PC-9 (cell line): ENCODE data around the gene KDM4C. TPM values are rescaled to one million over a fixed set of nuclear protein-coding genes. Genes with fewer than 3 reads are reported as not detected.

Source experiments
- BruUV-seq: library from RNA; stranded (reverse); fragments of 400-500 nt; replicated peaks from 2 replicates; lab custom pipeline; 2021; lab: Mats Ljungman, UMichigan
- CTCF ChIA-PET: fragments of 300-600 bp; sonication (Branson Sonifier 250); formaldehyde crosslinking; loops from one replicate; lab custom pipeline; 2022; ENCODE audit warnings: antibody characterized with exemption; lab: Charles Lee
- POLR2A ChIA-PET: fragments of 300-600 bp; sonication (Branson Sonifier 250); formaldehyde crosslinking; loops from one replicate; lab custom pipeline; 2022; ENCODE audit warnings: antibody characterized with exemption; ENCODE audit not compliant: unreplicated experiment; lab: Charles Lee
- DNase-seq, 2 experiments: peaks; one replicate each; pipeline versions ENCODE4 v3.0.0 to v3.0.0-alpha.2; 2015 to 2022; ENCODE audit warnings: mixed read lengths in 1 of 2
- H2AFZ ChIP-seq: fragments of 200-600 bp; sonication (generic); 2 replicates; pipeline ENCODE4 v1.8.1; 2017; ENCODE audit warnings: antibody characterized with exemption
- H3F3A ChIP-seq: fragments of 200-600 bp; sonication (generic); 2 replicates; pipeline ENCODE4 v1.8.1; 2017; ENCODE audit warnings: antibody characterized with exemption, mild to moderate bottlenecking, low read depth; ENCODE audit not compliant: insufficient read depth
- H3K27ac ChIP-seq: fragments of 200-600 bp; sonication (generic); 2 replicates; pipeline ENCODE4 v1.6.1; 2016; ENCODE audit warnings: mixed run types
- H3K27me3 ChIP-seq: fragments of 200-600 bp; sonication (generic); 2 replicates; pipeline ENCODE4 v1.6.1; 2016; ENCODE audit warnings: low read depth, mixed run types; ENCODE audit not compliant: insufficient read depth
- H3K36me3 ChIP-seq: fragments of 200-600 bp; sonication (generic); 2 replicates; pipeline ENCODE4 v1.6.1; 2016; ENCODE audit warnings: low read depth, mixed run types
- H3K4me1 ChIP-seq: fragments of 200-600 bp; sonication (generic); replicated peaks from 2 replicates; pipeline ENCODE4 v1.6.1; 2016; ENCODE audit warnings: mixed run types; ENCODE audit not compliant: insufficient read depth
- H3K4me2 ChIP-seq: fragments of 200-600 bp; sonication (generic); 2 replicates; pipeline ENCODE4 v1.6.1; 2017; ENCODE audit warnings: mixed run types
- H3K4me3 ChIP-seq: fragments of 200-600 bp; sonication (generic); 2 replicates; pipeline ENCODE4 v1.6.1; 2016; ENCODE audit warnings: mixed run types
- H3K79me2 ChIP-seq: fragments of 200-600 bp; sonication (generic); 2 replicates; pipeline ENCODE4 v1.6.1; 2017; ENCODE audit warnings: low read depth, mixed run types
- H3K9me2 ChIP-seq: fragments of 200-600 bp; sonication (generic); 2 replicates; pipeline ENCODE4 v1.8.1; 2017; ENCODE audit warnings: mild to moderate bottlenecking; ENCODE audit not compliant: insufficient read depth
- H3K9me3 ChIP-seq: fragments of 200-600 bp; sonication (generic); 2 replicates; pipeline ENCODE4 v1.8.1; 2016; ENCODE audit warnings: low read depth; ENCODE audit not compliant: insufficient read depth
- H4K20me1 ChIP-seq: fragments of 200-600 bp; sonication (generic); 2 replicates; pipeline ENCODE4 v1.8.1; 2017; ENCODE audit not compliant: insufficient read depth
- EZH2 ChIP-seq: fragments of 200-600 bp; sonication (generic); IDR thresholded peaks from 2 replicates; pipeline ENCODE4 v1.8.0; 2017; ENCODE audit warnings: antibody characterized with exemption, low read depth
- intact Hi-C: fragments of 100-400 bp; cut with micrococcal nuclease; formaldehyde crosslinking; loops from one replicate; pipeline ENCODE4 v1.10.0; 2022; ENCODE audit not compliant: unreplicated experiment
- total RNA-seq: library from RNA; stranded (reverse); gene quantifications from 2 replicates; pipeline ENCODE4 v1.2.3, GENCODE V29; 2021
- TF ChIP-seq, protein P1 (sequence below): fragments of 200-600 bp; sonication (generic); conservative IDR thresholded peaks from 2 replicates; pipeline ENCODE4 v1.6.1; 2017; ENCODE audit warnings: mixed run types, antibody characterized with exemption, mild to moderate bottlenecking, moderate library complexity

Gene KDM4C
- total RNA-seq, 1 experiment from 2014 or later, result 12.9 TPM

DNA sequence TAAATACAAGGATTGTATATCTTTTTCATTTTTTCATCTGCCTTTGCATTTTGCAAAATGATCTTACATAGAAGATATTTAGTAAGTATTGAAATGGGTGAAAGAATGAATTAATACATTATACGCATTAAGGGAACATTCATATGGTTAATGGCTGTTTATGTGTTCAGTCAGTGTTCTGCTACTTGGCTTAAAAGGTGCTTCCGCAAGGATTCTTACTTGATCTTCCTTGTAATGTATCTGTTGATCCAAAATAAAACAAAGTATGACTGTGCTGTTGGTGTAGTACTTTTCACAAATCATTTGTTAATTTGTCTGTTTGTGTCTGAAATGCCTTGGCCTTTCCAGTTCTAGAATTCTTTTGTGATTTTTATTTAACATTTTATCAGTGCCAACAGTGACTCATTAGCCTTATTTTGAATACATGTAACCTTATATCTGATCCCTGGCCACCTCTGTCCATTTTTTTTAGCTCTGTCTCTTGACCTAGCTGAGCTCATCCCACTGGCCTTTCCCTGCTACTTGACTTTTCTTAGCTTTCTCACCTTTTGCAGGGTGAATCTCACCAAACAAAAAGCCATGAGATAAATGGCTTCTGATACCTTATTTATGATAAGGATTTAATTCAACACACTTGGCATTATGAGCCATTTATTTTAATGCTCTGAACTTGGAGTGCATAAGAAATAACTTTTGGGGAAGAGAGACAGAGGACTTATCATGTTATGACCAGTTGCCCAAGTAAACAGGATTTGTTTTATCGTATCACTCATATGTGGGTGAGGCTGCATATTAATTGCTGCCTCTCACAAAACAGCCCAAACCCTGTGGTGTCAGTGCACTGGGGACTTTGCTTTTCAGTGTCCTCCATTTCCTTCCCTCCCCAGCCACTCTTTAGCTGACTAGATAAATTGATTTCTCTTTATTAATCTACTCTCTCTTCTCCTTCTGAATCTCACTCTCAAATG lies 340.3 kb downstream of the KDM4C start:
- H3K36me3 ChIP-seq, result no peaks in the 10 kb centered on the region
- H3K4me1 ChIP-seq, result no peaks in the 10 kb centered on the region
- H2AFZ ChIP-seq, result no peak overlapping the region
- no peak for DNase-seq
- no peaks in the 10 kb centered on the region for H3K9me3 ChIP-seq
- CTCF ChIA-PET, result no interaction called here
- no peaks in the 10 kb centered on the region for H3K9me2 ChIP-seq
- no peaks in the 10 kb centered on the region for H4K20me1 ChIP-seq
- POLR2A ChIA-PET, result no interaction called here
- no peaks in the 10 kb centered on the region for H3F3A ChIP-seq
- H3K4me3 ChIP-seq, result no peak overlapping the region
- TF ChIP-seq, protein P1, sequence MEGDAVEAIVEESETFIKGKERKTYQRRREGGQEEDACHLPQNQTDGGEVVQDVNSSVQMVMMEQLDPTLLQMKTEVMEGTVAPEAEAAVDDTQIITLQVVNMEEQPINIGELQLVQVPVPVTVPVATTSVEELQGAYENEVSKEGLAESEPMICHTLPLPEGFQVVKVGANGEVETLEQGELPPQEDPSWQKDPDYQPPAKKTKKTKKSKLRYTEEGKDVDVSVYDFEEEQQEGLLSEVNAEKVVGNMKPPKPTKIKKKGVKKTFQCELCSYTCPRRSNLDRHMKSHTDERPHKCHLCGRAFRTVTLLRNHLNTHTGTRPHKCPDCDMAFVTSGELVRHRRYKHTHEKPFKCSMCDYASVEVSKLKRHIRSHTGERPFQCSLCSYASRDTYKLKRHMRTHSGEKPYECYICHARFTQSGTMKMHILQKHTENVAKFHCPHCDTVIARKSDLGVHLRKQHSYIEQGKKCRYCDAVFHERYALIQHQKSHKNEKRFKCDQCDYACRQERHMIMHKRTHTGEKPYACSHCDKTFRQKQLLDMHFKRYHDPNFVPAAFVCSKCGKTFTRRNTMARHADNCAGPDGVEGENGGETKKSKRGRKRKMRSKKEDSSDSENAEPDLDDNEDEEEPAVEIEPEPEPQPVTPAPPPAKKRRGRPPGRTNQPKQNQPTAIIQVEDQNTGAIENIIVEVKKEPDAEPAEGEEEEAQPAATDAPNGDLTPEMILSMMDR, result no peak
- TF ChIP-seq EZH2, result no peak
- no peak overlapping the region for H3K27ac ChIP-seq
- no TSS peak for BruUV-seq
- intact Hi-C loops, result no loop called here
- H3K79me2 ChIP-seq, result no peaks in the 10 kb centered on the region
- no peaks in the 10 kb centered on the region for H3K27me3 ChIP-seq
- no peak overlapping the region for H3K4me2 ChIP-seq

DNA sequence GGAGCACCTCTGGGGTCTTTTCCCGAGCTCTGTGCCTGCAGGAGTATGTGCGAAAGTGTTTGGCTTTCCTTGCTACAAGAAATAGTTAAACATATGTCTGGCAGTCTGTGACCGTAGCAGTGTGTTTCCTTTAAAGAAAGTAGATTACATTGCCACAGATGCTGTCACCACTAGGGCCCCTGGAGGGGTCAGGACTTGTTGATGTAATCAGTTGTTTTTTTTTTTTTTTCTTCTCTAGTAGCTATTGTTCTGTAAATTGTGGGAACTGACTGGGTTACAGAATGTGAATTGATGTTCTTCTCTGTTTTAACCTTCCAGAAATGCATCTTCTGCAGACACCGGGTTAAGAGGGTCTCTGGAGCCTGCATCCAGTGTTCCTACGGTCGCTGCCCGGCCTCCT lies 345.6 kb downstream of the KDM4C start:
- Histone ChIP-seq H3K9me3 (no peaks in the 10 kb centered on the region), H3K4me2 (no peak overlapping the region), H3K4me3 (no peak overlapping the region), H3K36me3 (no peaks in the 10 kb centered on the region), H3K27ac (no peak overlapping the region), H3K9me2 (no peaks in the 10 kb centered on the region), H3K4me1 (no peaks in the 10 kb centered on the region), H2AFZ (no peak overlapping the region), H3F3A (no peaks in the 10 kb centered on the region), H3K79me2 (no peaks in the 10 kb centered on the region), H3K27me3 (no peaks in the 10 kb centered on the region), H4K20me1 (no peaks in the 10 kb centered on the region)
- CTCF ChIA-PET, result no interaction called here
- intact Hi-C loops, result no loop called here
- POLR2A ChIA-PET, result no interaction called here
- no TSS peak for BruUV-seq
- TF ChIP-seq, protein P1, result no peak
- TF ChIP-seq EZH2, result no peak
- DNase-seq, result no peak

DNA sequence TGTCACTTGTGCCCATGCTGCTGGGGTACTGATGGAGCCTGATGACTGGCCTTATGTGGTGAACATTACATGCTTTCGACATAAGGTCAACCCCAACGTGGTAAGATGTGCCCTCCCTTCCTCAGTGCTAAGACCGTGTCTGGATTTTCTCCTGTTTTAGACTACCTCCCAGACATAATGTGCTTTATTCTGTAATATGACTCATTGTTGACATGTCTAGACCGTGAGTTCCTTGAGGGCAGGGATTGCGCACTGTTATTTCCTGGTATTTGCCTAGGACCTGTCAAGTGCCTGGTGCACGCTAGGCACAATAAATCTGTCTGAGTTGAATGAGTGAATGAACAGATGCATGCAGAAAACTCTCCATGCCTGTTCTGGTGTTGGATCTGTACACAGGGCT lies 346.0 kb downstream of the KDM4C start:
- Histone ChIP-seq H3K4me3 (no peak overlapping the region), H3K79me2 (no peaks in the 10 kb centered on the region), H3K4me1 (no peaks in the 10 kb centered on the region), H3K4me2 (no peak overlapping the region), H3K27me3 (no peaks in the 10 kb centered on the region), H3K27ac (no peak overlapping the region), H3F3A (no peaks in the 10 kb centered on the region), H3K9me3 (no peaks in the 10 kb centered on the region), H4K20me1 (no peaks in the 10 kb centered on the region), H3K36me3 (no peaks in the 10 kb centered on the region), H3K9me2 (no peaks in the 10 kb centered on the region), H2AFZ (no peak overlapping the region)
- POLR2A ChIA-PET, result no interaction called here
- intact Hi-C loops, result no loop called here
- CTCF ChIA-PET, result no interaction called here
- BruUV-seq, result no TSS peak
- TF ChIP-seq EZH2, result no peak
- TF ChIP-seq, protein P1, result no peak
- no peak for DNase-seq
